ENCODE data around the gene MADD. TPM values are rescaled to one million over a fixed set of nuclear protein-coding genes. Genes with fewer than 3 reads are reported as not detected.
A peak's percentile ranks its signal among the peaks of the same experiment; 100 is the strongest.

The MADD gene
- total and polyA plus RNA-seq, 10 of the 15 experiments (the other 5 are each of a cell fraction or from before 2014, with no cell fraction given): 0.47 to 35.4 (median 17.6) TPM

DNA sequence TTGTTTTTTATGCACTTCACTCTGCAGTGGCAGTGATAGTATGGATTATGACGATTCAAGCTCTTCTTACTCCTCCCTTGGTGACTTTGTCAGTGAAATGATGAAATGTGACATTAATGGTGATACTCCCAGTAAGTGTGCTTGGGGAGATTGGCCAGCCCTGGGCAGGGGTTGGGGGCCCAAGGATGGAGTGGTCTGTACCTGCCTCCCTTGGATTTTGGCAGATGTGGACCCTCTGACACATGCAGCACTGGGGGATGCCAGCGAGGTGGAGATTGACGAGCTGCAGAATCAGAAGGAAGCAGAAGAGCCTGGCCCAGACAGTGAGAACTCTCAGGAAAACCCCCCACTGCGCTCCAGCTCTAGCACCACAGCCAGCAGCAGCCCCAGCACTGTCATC lies 14.2 kb downstream of the MADD start:
- BruUV-seq (replicated peaks): TSS peak; percentile 45
- Histone ChIP-seq H3K79me2 (ENCODE audit: control insufficient read depth, insufficient read depth, low read length) (no peaks in the 10 kb centered on the region), H3K4me3 (no peak overlapping the region), H3K27me3 (replicated peaks in 1 of 2; ENCODE audit: control insufficient read depth in 2 of 2, insufficient read depth in 2 of 2, low read length in 1 of 2) (no peaks in the 10 kb centered on the region), H3K9me3 (replicated peaks; ENCODE audit: control insufficient read depth, insufficient read depth, low read length) (no peaks in the 10 kb centered on the region), H3K27ac (ENCODE audit: control insufficient read depth, insufficient read depth) (no peak overlapping the region), H3K4me2 (ENCODE audit: control insufficient read depth, insufficient read depth) (no peak overlapping the region), H4K20me1 (ENCODE audit: control insufficient read depth, insufficient read depth) (no peaks in the 10 kb centered on the region), H2AFZ (ENCODE audit: control insufficient read depth, low read depth, low read length) (no peak overlapping the region), H3K9ac (ENCODE audit: control insufficient read depth, insufficient read depth, low read length) (no peak overlapping the region), H3K4me1 (ENCODE audit: control insufficient read depth, insufficient read depth, low read length) (no peaks in the 10 kb centered on the region), H3K36me3 (ENCODE audit: control insufficient read depth in 2 of 2, insufficient read depth in 2 of 2, low read length in 1 of 2) (peaks cover 38 to 47% of the 10 kb centered on the region in 2 experiments)
- TF ChIP-seq, protein P1, sequence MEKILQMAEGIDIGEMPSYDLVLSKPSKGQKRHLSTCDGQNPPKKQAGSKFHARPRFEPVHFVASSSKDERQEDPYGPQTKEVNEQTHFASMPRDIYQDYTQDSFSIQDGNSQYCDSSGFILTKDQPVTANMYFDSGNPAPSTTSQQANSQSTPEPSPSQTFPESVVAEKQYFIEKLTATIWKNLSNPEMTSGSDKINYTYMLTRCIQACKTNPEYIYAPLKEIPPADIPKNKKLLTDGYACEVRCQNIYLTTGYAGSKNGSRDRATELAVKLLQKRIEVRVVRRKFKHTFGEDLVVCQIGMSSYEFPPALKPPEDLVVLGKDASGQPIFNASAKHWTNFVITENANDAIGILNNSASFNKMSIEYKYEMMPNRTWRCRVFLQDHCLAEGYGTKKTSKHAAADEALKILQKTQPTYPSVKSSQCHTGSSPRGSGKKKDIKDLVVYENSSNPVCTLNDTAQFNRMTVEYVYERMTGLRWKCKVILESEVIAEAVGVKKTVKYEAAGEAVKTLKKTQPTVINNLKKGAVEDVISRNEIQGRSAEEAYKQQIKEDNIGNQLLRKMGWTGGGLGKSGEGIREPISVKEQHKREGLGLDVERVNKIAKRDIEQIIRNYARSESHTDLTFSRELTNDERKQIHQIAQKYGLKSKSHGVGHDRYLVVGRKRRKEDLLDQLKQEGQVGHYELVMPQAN (conservative IDR thresholded peaks at IDR 0.05): no peak
- no peak for TF ChIP-seq RB1 (IDR thresholded peaks at IDR 0.05; ENCODE audit: borderline replicate concordance)
- TF ChIP-seq TCF3 (IDR thresholded peaks at IDR 0.05; ENCODE audit: borderline replicate concordance, insufficient read depth, low read depth, low read length): no peak
- TF ChIP-seq MTA3 (IDR thresholded peaks at IDR 0.05; ENCODE audit: borderline replicate concordance, low read length): no peak
- no peak for TF ChIP-seq NFIC (IDR thresholded peaks at IDR 0.05; ENCODE audit: low read depth, low read length)
- TF ChIP-seq WRNIP1 (IDR thresholded peaks at IDR 0.05; ENCODE audit: borderline replicate concordance, low read depth, low read length): no peak
- TF ChIP-seq SMAD1 (IDR thresholded peaks at IDR 0.05; ENCODE audit: low read depth, partially characterized antibody): no peak
- TF ChIP-seq, protein P2, sequence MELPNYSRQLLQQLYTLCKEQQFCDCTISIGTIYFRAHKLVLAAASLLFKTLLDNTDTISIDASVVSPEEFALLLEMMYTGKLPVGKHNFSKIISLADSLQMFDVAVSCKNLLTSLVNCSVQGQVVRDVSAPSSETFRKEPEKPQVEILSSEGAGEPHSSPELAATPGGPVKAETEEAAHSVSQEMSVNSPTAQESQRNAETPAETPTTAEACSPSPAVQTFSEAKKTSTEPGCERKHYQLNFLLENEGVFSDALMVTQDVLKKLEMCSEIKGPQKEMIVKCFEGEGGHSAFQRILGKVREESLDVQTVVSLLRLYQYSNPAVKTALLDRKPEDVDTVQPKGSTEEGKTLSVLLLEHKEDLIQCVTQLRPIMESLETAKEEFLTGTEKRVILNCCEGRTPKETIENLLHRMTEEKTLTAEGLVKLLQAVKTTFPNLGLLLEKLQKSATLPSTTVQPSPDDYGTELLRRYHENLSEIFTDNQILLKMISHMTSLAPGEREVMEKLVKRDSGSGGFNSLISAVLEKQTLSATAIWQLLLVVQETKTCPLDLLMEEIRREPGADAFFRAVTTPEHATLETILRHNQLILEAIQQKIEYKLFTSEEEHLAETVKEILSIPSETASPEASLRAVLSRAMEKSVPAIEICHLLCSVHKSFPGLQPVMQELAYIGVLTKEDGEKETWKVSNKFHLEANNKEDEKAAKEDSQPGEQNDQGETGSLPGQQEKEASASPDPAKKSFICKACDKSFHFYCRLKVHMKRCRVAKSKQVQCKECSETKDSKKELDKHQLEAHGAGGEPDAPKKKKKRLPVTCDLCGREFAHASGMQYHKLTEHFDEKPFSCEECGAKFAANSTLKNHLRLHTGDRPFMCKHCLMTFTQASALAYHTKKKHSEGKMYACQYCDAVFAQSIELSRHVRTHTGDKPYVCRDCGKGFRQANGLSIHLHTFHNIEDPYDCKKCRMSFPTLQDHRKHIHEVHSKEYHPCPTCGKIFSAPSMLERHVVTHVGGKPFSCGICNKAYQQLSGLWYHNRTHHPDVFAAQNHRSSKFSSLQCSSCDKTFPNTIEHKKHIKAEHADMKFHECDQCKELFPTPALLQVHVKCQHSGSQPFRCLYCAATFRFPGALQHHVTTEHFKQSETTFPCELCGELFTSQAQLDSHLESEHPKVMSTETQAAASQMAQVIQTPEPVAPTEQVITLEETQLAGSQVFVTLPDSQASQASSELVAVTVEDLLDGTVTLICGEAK (IDR thresholded peaks at IDR 0.05; ENCODE audit: borderline replicate concordance): no peak
- TF ChIP-seq IKZF2 (IDR thresholded peaks at IDR 0.05): no peak
- TF ChIP-seq BRCA1 (IDR thresholded peaks at IDR 0.05; ENCODE audit: low read depth, low read length): no peak
- no peak for TF ChIP-seq RBBP5 (conservative IDR thresholded peaks at IDR 0.05)
- no peak for TF ChIP-seq NR2C2 (IDR thresholded peaks at IDR 0.05; ENCODE audit: borderline replicate concordance, control insufficient read depth, insufficient read length, low read depth)
- TF ChIP-seq ZZZ3 (IDR thresholded peaks at IDR 0.05; ENCODE audit: control insufficient read depth, insufficient read length, low read depth): no peak
- TF ChIP-seq ETV6 (conservative IDR thresholded peaks at IDR 0.05 in 1 of 2, IDR thresholded peaks at IDR 0.05 in 1 of 2; ENCODE audit: borderline replicate concordance in 1 of 2, low read depth in 1 of 2): no peak
- no peak for TF ChIP-seq FOS (IDR thresholded peaks at IDR 0.05; ENCODE audit: borderline replicate concordance, extremely low read depth, insufficient read length)
- TF ChIP-seq RCOR1 (conservative IDR thresholded peaks at IDR 0.05; ENCODE audit: low read depth, low read length): no peak
- no peak for TF ChIP-seq ATF7 (IDR thresholded peaks at IDR 0.05; ENCODE audit: low read depth)
- CTCF ChIA-PET: no interaction called here
- 100% methylated on average over 4 of the region's 4 CpGs for WGBS (ENCODE audit: insufficient coverage, insufficient replicate concordance, low lambda C conversion rate, missing lambda C conversion rate)
- SMC1A ChIA-PET (ENCODE audit: uncharacterized antibody, unreplicated experiment): no interaction called here
- FAIRE-seq (no peak), ATAC-seq (no peak), DNase-seq (ENCODE audit: low read depth, low spot score) (no peak)
- POLR2A ChIA-PET: no interaction called here
- intact Hi-C loops (cut with micrococcal nuclease; ENCODE audit: unreplicated experiment) (no loop called here), in situ Hi-C loops (cut with MboI) (no loop called here)
- RAD21 ChIA-PET (ENCODE audit: unreplicated experiment): no interaction called here

Measured in GM12878 (cell line).